K562 (cell line): ENCODE measurements around the gene PPAN. TPM values are rescaled to one million over a fixed set of nuclear protein-coding genes. Genes with fewer than 3 reads are reported as not detected.

Experiments
- ADNP ChIP-seq: fragments of 200-800 bp; sonication (Bioruptor generic); IDR thresholded peaks from 2 replicates; pipeline ENCODE4 v1.6.1; 2016; ENCODE audit warnings: missing genetic modification characterization, missing compliant biosample characterization
- ARNT ChIP-seq, 2 experiments: fragments of 450-650 bp; IDR thresholded peaks; 2 replicates each; pipeline ENCODE4 v1.6.1; 2016; ENCODE audit warnings: mild to moderate bottlenecking in 1 of 2
- CCAR2 ChIP-seq: fragments of 200-400 bp; formaldehyde crosslinking; IDR thresholded peaks from 2 replicates; pipeline ENCODE4 v1.6.1; 2017; ENCODE audit warnings: mild to moderate bottlenecking, low read depth, low read length
- EHMT2 ChIP-seq: fragments of 450-650 bp; IDR thresholded peaks from 2 replicates; pipeline ENCODE4 v1.6.1; 2018; ENCODE audit warnings: antibody characterized with exemption
- FOXP1 ChIP-seq: sonication (generic); formaldehyde crosslinking; IDR thresholded peaks from 2 replicates; pipeline ENCODE4 v1.8.0; 2022; ENCODE audit warnings: mild to moderate bottlenecking, missing genetic modification reagents
- KAT8 ChIP-seq: fragments of 450-650 bp; IDR thresholded peaks from 2 replicates; pipeline ENCODE4 v1.6.1; 2016; ENCODE audit warnings: low read depth, mild to moderate bottlenecking
- KLF1 ChIP-seq: fragments of 450-650 bp; IDR thresholded peaks from 2 replicates; pipeline ENCODE4 v1.6.1; 2016; ENCODE audit warnings: missing genetic modification characterization, missing compliant biosample characterization
- MAFG ChIP-seq: fragments of 450-650 bp; conservative IDR thresholded peaks from 2 replicates; pipeline ENCODE4 v1.6.1; 2016; ENCODE audit warnings: missing genetic modification characterization, missing compliant biosample characterization
- PHF21A ChIP-seq: fragments of 450-650 bp; IDR thresholded peaks from 2 replicates; pipeline ENCODE4 v1.6.1; 2017; ENCODE audit warnings: low read depth, borderline replicate concordance
- SP2 ChIP-seq: IDR thresholded peaks from 2 replicates; pipeline ENCODE4 v1.6.1; 2011; ENCODE audit warnings: mild to moderate bottlenecking, low read depth, low read length, moderate library complexity; ENCODE audit not compliant: poor library complexity, severe bottlenecking; ENCODE audit errors: extremely low read depth
- polyA plus RNA-seq, 8 experiments: library from polyadenylated mRNA; depleted of rRNA in 4 of 8; stranded (reverse) in 5 of 8; unstranded in 3 of 8; fragments of >200 nt; fragmentation: Nextera tagmentation in 2 of 8; fragmentation: Illumina TruSeq in 1 of 8; extraction: Ambion mirVana in 2 of 8; extraction: Trizol in 1 of 8; gene quantifications; 2 replicates each; pipeline versions ENCODE4 v1.2.1 to v1.2.3, GENCODE V29; 2011 to 2014; ENCODE audit warnings: inconsistent platforms in 1 of 8, missing spikeins in 1 of 8
- total RNA-seq, 7 experiments: library from RNA; depleted of rRNA in 6 of 7; stranded (reverse); fragments of >200 nt in 6 of 7; fragmentation: Illumina TruSeq in 2 of 7; extraction: Trizol in 2 of 7; gene quantifications; 2 replicates each; pipeline versions ENCODE4 v1.2.1 to v1.2.3, GENCODE V29; 2011 to 2021; ENCODE audit warnings: low replicate concordance in 1 of 7
- TF ChIP-seq, protein P1 (sequence below), 2 experiments: fragments of 450-650 bp; IDR thresholded peaks; 2 replicates each; pipeline ENCODE4 v1.6.1; 2018; ENCODE audit warnings: mild to moderate bottlenecking in 2 of 2, low read depth in 1 of 2; ENCODE audit not compliant: partially characterized antibody in 2 of 2
- TF ChIP-seq, protein P2 (sequence below): fragments of 450-650 bp; formaldehyde crosslinking; IDR thresholded peaks from 2 replicates; pipeline ENCODE4 v1.4.0; 2022; ENCODE audit warnings: missing genetic modification characterization
- TF ChIP-seq, protein P3 (sequence below): fragments of 250-450 bp; sonication (Bioruptor Pico); IDR thresholded peaks from 2 replicates; pipeline ENCODE4 v1.5.0; 2021; ENCODE audit warnings: mild to moderate bottlenecking, borderline replicate concordance
- TF ChIP-seq, protein P4 (sequence below): fragments of 450-650 bp; formaldehyde crosslinking; IDR thresholded peaks from 2 replicates; pipeline ENCODE4 v1.4.0; 2020; ENCODE audit warnings: mild to moderate bottlenecking, moderate library complexity
- TF ChIP-seq, protein P5 (sequence below): fragments of 450-650 bp; conservative IDR thresholded peaks from 2 replicates; pipeline ENCODE4 v1.6.1; 2016; ENCODE audit warnings: missing genetic modification characterization, low read depth, mild to moderate bottlenecking, missing compliant biosample characterization, moderate library complexity
- TF ChIP-seq, protein P6 (sequence below): sonication (generic); IDR thresholded peaks from 2 replicates; pipeline ENCODE4 v1.6.1; 2016

Gene PPAN
- total and polyA plus RNA-seq, 9 of the 15 experiments (the other 6 are each of a cell fraction or from before 2014, with no cell fraction given) = 2.2 to 129 (median 59.1) TPM

DNA sequence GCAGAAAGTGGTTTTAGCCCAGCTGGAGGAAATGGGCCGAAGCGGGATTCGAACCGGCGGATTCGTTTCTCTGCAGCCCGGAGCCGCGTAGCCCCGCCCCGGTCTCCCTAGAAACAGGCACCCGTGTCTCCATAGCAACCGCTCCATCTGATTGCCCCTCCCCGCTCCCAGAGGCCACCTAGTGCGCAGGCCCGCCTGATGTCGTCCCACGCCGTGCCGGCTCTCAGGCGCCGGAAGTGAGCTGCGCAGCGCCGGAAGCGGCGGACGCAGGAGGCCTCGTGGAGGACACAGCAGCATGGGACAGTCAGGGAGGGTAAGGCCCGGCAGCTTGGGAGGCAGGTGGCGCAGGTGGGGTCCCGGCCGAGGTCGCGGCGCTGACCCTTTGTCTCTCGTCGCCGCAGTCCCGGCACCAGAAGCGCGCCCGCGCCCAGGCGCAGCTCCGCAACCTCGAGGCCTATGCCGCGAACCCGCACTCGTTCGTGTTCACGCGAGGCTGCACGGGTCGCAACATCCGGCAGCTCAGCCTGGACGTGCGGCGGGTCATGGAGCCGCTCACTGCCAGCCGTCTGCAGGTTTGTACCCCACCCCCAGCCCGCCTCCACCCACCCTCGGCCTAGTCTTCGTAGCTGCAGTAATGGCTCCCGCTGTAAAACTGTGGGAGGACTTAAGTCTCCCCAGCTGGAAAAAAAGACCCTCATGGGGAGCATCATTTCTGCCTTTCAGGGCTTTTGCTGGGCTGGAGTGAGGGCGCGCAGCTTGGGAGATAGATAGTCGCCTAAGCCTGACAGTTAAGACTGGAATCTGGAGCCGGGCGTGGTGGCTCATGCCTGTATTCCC, at the start of gene PPAN (continued):
- TF ChIP-seq, protein P1, sequence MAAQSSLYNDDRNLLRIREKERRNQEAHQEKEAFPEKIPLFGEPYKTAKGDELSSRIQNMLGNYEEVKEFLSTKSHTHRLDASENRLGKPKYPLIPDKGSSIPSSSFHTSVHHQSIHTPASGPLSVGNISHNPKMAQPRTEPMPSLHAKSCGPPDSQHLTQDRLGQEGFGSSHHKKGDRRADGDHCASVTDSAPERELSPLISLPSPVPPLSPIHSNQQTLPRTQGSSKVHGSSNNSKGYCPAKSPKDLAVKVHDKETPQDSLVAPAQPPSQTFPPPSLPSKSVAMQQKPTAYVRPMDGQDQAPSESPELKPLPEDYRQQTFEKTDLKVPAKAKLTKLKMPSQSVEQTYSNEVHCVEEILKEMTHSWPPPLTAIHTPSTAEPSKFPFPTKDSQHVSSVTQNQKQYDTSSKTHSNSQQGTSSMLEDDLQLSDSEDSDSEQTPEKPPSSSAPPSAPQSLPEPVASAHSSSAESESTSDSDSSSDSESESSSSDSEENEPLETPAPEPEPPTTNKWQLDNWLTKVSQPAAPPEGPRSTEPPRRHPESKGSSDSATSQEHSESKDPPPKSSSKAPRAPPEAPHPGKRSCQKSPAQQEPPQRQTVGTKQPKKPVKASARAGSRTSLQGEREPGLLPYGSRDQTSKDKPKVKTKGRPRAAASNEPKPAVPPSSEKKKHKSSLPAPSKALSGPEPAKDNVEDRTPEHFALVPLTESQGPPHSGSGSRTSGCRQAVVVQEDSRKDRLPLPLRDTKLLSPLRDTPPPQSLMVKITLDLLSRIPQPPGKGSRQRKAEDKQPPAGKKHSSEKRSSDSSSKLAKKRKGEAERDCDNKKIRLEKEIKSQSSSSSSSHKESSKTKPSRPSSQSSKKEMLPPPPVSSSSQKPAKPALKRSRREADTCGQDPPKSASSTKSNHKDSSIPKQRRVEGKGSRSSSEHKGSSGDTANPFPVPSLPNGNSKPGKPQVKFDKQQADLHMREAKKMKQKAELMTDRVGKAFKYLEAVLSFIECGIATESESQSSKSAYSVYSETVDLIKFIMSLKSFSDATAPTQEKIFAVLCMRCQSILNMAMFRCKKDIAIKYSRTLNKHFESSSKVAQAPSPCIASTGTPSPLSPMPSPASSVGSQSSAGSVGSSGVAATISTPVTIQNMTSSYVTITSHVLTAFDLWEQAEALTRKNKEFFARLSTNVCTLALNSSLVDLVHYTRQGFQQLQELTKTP (IDR thresholded peaks at IDR 0.05; ENCODE audit: low read depth in 1 of 2, partially characterized antibody in 2 of 2) = no peak
- TF ChIP-seq, protein P2, sequence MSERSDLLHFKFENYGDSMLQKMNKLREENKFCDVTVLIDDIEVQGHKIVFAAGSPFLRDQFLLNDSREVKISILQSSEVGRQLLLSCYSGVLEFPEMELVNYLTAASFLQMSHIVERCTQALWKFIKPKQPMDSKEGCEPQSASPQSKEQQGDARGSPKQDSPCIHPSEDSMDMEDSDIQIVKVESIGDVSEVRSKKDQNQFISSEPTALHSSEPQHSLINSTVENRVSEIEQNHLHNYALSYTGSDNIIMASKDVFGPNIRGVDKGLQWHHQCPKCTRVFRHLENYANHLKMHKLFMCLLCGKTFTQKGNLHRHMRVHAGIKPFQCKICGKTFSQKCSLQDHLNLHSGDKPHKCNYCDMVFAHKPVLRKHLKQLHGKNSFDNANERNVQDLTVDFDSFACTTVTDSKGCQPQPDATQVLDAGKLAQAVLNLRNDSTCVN (CRISPR knock-in tag) = no peak
- TF ChIP-seq MAFG (tag) (no peak), FOXP1 (peak; percentile 34; the same call in 1 of the 2 replicates), KAT8 (no peak), CCAR2 (no peak), EHMT2 (no peak), ADNP (no peak), SP2 (no peak), PHF21A (no peak), ARNT (IDR thresholded peaks at IDR 0.05) (no peak), KLF1 (tag) (peak; percentile 57; the same call in 1 of the 2 replicates)
- TF ChIP-seq, protein P3, sequence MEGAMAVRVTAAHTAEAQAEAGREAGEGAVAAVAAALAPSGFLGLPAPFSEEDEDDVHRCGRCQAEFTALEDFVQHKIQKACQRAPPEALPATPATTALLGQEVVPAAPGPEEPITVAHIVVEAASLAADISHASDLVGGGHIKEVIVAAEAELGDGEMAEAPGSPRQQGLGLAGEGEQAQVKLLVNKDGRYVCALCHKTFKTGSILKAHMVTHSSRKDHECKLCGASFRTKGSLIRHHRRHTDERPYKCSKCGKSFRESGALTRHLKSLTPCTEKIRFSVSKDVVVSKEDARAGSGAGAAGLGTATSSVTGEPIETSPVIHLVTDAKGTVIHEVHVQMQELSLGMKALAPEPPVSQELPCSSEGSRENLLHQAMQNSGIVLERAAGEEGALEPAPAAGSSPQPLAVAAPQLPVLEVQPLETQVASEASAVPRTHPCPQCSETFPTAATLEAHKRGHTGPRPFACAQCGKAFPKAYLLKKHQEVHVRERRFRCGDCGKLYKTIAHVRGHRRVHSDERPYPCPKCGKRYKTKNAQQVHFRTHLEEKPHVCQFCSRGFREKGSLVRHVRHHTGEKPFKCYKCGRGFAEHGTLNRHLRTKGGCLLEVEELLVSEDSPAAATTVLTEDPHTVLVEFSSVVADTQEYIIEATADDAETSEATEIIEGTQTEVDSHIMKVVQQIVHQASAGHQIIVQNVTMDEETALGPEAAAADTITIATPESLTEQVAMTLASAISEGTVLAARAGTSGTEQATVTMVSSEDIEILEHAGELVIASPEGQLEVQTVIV (CRISPR knock-in tag) = no peak
- TF ChIP-seq, protein P4, sequence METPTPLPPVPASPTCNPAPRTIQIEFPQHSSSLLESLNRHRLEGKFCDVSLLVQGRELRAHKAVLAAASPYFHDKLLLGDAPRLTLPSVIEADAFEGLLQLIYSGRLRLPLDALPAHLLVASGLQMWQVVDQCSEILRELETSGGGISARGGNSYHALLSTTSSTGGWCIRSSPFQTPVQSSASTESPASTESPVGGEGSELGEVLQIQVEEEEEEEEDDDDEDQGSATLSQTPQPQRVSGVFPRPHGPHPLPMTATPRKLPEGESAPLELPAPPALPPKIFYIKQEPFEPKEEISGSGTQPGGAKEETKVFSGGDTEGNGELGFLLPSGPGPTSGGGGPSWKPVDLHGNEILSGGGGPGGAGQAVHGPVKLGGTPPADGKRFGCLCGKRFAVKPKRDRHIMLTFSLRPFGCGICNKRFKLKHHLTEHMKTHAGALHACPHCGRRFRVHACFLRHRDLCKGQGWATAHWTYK = no peak
- TF ChIP-seq, protein P5, sequence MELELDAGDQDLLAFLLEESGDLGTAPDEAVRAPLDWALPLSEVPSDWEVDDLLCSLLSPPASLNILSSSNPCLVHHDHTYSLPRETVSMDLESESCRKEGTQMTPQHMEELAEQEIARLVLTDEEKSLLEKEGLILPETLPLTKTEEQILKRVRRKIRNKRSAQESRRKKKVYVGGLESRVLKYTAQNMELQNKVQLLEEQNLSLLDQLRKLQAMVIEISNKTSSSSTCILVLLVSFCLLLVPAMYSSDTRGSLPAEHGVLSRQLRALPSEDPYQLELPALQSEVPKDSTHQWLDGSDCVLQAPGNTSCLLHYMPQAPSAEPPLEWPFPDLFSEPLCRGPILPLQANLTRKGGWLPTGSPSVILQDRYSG (tag) = no peak
- TF ChIP-seq, protein P6, sequence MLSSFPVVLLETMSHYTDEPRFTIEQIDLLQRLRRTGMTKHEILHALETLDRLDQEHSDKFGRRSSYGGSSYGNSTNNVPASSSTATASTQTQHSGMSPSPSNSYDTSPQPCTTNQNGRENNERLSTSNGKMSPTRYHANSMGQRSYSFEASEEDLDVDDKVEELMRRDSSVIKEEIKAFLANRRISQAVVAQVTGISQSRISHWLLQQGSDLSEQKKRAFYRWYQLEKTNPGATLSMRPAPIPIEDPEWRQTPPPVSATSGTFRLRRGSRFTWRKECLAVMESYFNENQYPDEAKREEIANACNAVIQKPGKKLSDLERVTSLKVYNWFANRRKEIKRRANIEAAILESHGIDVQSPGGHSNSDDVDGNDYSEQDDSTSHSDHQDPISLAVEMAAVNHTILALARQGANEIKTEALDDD = no peak
